ENCODE results near the gene SLX4IP.

SLX4IP gene

GRCh38 chr20:10551732-10552724 lies 116.9 kb downstream of the SLX4IP start:
- DNase-seq (ENCODE audit: low spot score): no peak

GRCh38 chr20:10553326-10553984 lies 118.3 kb downstream of the SLX4IP start:
- DNase-seq (ENCODE audit: low spot score): peak; percentile 61

GRCh38 chr20:10554285-10554684 lies 119.2 kb downstream of the SLX4IP start:
- no peak for DNase-seq (ENCODE audit: low spot score)

- DNase-seq (ENCODE audit: low spot score): no peak
Measured at GRCh38 chr20:10555393-10555792, 120.3 kb downstream of the SLX4IP start.

GRCh38 chr20:10555865-10556308 lies 120.8 kb downstream of the SLX4IP start:
- peak; percentile 45 for DNase-seq (ENCODE audit: low spot score)

- no peak for DNase-seq (ENCODE audit: low spot score)
Measured at GRCh38 chr20:10556519-10557083, 121.5 kb downstream of the SLX4IP start.

GRCh38 chr20:10557685-10558084 lies 122.6 kb downstream of the SLX4IP start:
- DNase-seq (ENCODE audit: low spot score): no peak

GRCh38 chr20:10558635-10559187 lies 123.6 kb downstream of the SLX4IP start:
- peak; percentile 45 for DNase-seq (ENCODE audit: low spot score)

GRCh38 chr20:10559266-10559665 lies 124.2 kb downstream of the SLX4IP start:
- no peak for DNase-seq (ENCODE audit: low spot score)

- DNase-seq (ENCODE audit: low spot score): no peak
Measured at GRCh38 chr20:10560686-10561085, 125.6 kb downstream of the SLX4IP start.

- no peak for DNase-seq (ENCODE audit: low spot score)
Measured at GRCh38 chr20:10561302-10561701, 126.2 kb downstream of the SLX4IP start.

- no peak for DNase-seq (ENCODE audit: low spot score)
Measured at GRCh38 chr20:10562899-10563298, 127.8 kb downstream of the SLX4IP start.

GRCh38 chr20:10563935-10564492 lies 128.9 kb downstream of the SLX4IP start:
- DNase-seq (ENCODE audit: low spot score): no peak

GRCh38 chr20:10565191-10565921 lies 130.3 kb downstream of the SLX4IP start:
- DNase-seq (ENCODE audit: low spot score): peak; percentile 59

GRCh38 chr20:10565922-10566897 lies 131.1 kb downstream of the SLX4IP start:
- DNase-seq (ENCODE audit: low spot score): no peak

GRCh38 chr20:10568032-10568431 lies 132.9 kb downstream of the SLX4IP start:
- DNase-seq (ENCODE audit: low spot score): no peak

- no peak for DNase-seq (ENCODE audit: low spot score)
Measured at GRCh38 chr20:10571313-10571815, 136.3 kb downstream of the SLX4IP start.

- DNase-seq (ENCODE audit: low spot score): no peak
Measured at GRCh38 chr20:10572853-10573252, 137.7 kb downstream of the SLX4IP start.

- no peak for DNase-seq (ENCODE audit: low spot score)
Measured at GRCh38 chr20:10573273-10573950, 138.3 kb downstream of the SLX4IP start.
